Large intestine (tissue), 3 donors: ENCODE measurements around the gene KLHL29. TPM values are rescaled to one million over a fixed set of nuclear protein-coding genes. Genes with fewer than 3 reads are reported as not detected.
A peak's percentile ranks its signal among the peaks of the same experiment; 100 is the strongest.

Source experiments
- DNase-seq, 2 donors: peaks; one replicate each; pipeline versions ENCODE4 v3.0.0 to v3.0.0-alpha.2; 2013
- H3K27ac ChIP-seq: one replicate; pipeline ENCODE4 v1.5.1; 2013; ENCODE audit warnings: low read length
- H3K27me3 ChIP-seq: 2 replicates; pipeline ENCODE4 v1.6.1; 2013; ENCODE audit warnings: low read length; ENCODE audit not compliant: control insufficient read depth, insufficient read depth
- H3K36me3 ChIP-seq: 2 replicates; pipeline ENCODE4 v1.6.1; 2013; ENCODE audit warnings: low read length; ENCODE audit not compliant: control insufficient read depth, insufficient read depth
- H3K4me1 ChIP-seq: one replicate; pipeline ENCODE4 v1.6.1; 2013; ENCODE audit warnings: low read length; ENCODE audit not compliant: control insufficient read depth, insufficient read depth
- H3K4me3 ChIP-seq: one replicate; pipeline ENCODE4 v1.5.1; 2013; ENCODE audit warnings: low read length
- H3K9me3 ChIP-seq: one replicate; pipeline ENCODE4 v1.6.1; 2013; ENCODE audit warnings: mild to moderate bottlenecking, low read depth, low read length, moderate library complexity; ENCODE audit not compliant: control insufficient read depth
- WGBS: methylation state at CpG from one replicate; pipeline ENCODE4 v1.1.5; 2013; ENCODE audit warnings: low lambda C conversion rate; ENCODE audit not compliant: insufficient coverage; 5-methylcytosine and 5-hydroxymethylcytosine counted together
- polyA plus RNA-seq: library from polyadenylated mRNA; unstranded; fragments of 120-200 nt; gene quantifications from one replicate; pipeline ENCODE4 v1.2.1, GENCODE V29; 2013

The KLHL29 gene
- polyA plus RNA-seq, 1 donor = 5.9 TPM

GRCh38 chr2:23617167-23617810 is 232.3 kb downstream of the KLHL29 start:
- DNase-seq = peak in 1 of 2 donors; percentile 40
- Histone ChIP-seq H3K4me1 (peaks cover 11% of the 10 kb centered on the region), H3K27ac (peak overlapping the region; percentile 79), H3K27me3 (peaks cover 4% of the 10 kb centered on the region), H3K36me3 (no peaks in the 10 kb centered on the region), H3K4me3 (no peak overlapping the region), H3K9me3 (no peaks in the 10 kb centered on the region)
- WGBS = 86% methylated on average over 7 of the region's 16 CpGs

- H3K27me3 ChIP-seq = peaks cover 4% of the 10 kb centered on the region
- peaks cover 11% of the 10 kb centered on the region for H3K4me1 ChIP-seq
- H3K4me3 ChIP-seq = no peak overlapping the region
- H3K27ac ChIP-seq = peak overlapping the region; percentile 73
- WGBS = 92% methylated on average over 5 of the region's 15 CpGs
- H3K9me3 ChIP-seq = no peaks in the 10 kb centered on the region
- H3K36me3 ChIP-seq = no peaks in the 10 kb centered on the region
- DNase-seq = peak in 1 of 2 donors; percentile 49
Measured at GRCh38 chr2:23617811-23618215, 232.8 kb downstream of the KLHL29 start.

- H3K9me3 ChIP-seq = no peaks in the 10 kb centered on the region
- H3K27ac ChIP-seq = peak overlapping the region; percentile 73
- 83% methylated on average over 1 of the region's 10 CpGs for WGBS
- no peaks in the 10 kb centered on the region for H3K36me3 ChIP-seq
- H3K27me3 ChIP-seq = peaks cover 4% of the 10 kb centered on the region
- H3K4me3 ChIP-seq = no peak overlapping the region
- H3K4me1 ChIP-seq = peaks cover 11% of the 10 kb centered on the region
- peak in 1 of 2 donors; percentile 10 for DNase-seq
Measured at GRCh38 chr2:23618265-23618664, 233.3 kb downstream of the KLHL29 start.

- H3K4me1 ChIP-seq = peaks cover 11% of the 10 kb centered on the region
- peaks cover 4% of the 10 kb centered on the region for H3K27me3 ChIP-seq
- no peaks in the 10 kb centered on the region for H3K36me3 ChIP-seq
- WGBS = no CpG with 5 or more reads among the region's 7 CpGs
- H3K4me3 ChIP-seq = no peak overlapping the region
- H3K9me3 ChIP-seq = no peaks in the 10 kb centered on the region
- peak overlapping the region; percentile 73 for H3K27ac ChIP-seq
- DNase-seq = no peak
Measured at GRCh38 chr2:23618794-23619530, 234.0 kb downstream of the KLHL29 start.

- no peak overlapping the region for H3K4me3 ChIP-seq
- WGBS = no CpG with 5 or more reads among the region's 7 CpGs
- peaks cover 11% of the 10 kb centered on the region for H3K4me1 ChIP-seq
- H3K27ac ChIP-seq = no peak overlapping the region
- DNase-seq = no peak
- H3K27me3 ChIP-seq = peaks cover 4% of the 10 kb centered on the region
- peaks cover 4% of the 10 kb centered on the region for H3K9me3 ChIP-seq
- H3K36me3 ChIP-seq = no peaks in the 10 kb centered on the region
Measured at GRCh38 chr2:23619941-23620340, 235.0 kb downstream of the KLHL29 start.

GRCh38 chr2:23620841-23621341 is 235.9 kb downstream of the KLHL29 start:
- Histone ChIP-seq H3K27ac (peak overlapping the region; percentile 12), H3K4me3 (no peak overlapping the region), H3K4me1 (peaks cover 11% of the 10 kb centered on the region), H3K9me3 (peaks cover 4% of the 10 kb centered on the region), H3K27me3 (peaks cover 1% of the 10 kb centered on the region), H3K36me3 (no peaks in the 10 kb centered on the region)
- no CpG with 5 or more reads among the region's 14 CpGs for WGBS
- DNase-seq = peak; percentile 38 to 48

- H3K4me1 ChIP-seq = peaks cover 11% of the 10 kb centered on the region
- H3K27me3 ChIP-seq = no peaks in the 10 kb centered on the region
- no CpG with 5 or more reads among the region's 5 CpGs for WGBS
- no peaks in the 10 kb centered on the region for H3K36me3 ChIP-seq
- DNase-seq = no peak
- H3K27ac ChIP-seq = no peak overlapping the region
- no peak overlapping the region for H3K4me3 ChIP-seq
- peaks cover 4% of the 10 kb centered on the region for H3K9me3 ChIP-seq
Measured at GRCh38 chr2:23621616-23622015, 236.6 kb downstream of the KLHL29 start.

- H3K4me3 ChIP-seq = no peak overlapping the region
- H3K9me3 ChIP-seq = peaks cover 4% of the 10 kb centered on the region
- H3K4me1 ChIP-seq = peaks cover 6% of the 10 kb centered on the region
- DNase-seq = no peak
- H3K27me3 ChIP-seq = no peaks in the 10 kb centered on the region
- no peak overlapping the region for H3K27ac ChIP-seq
- H3K36me3 ChIP-seq = no peaks in the 10 kb centered on the region
- whole genome bisulfite sequencing = no CpG with 5 or more reads among the region's 8 CpGs
Measured at GRCh38 chr2:23622466-23622865, 237.5 kb downstream of the KLHL29 start.

- DNase-seq = no peak
- Histone ChIP-seq H3K27ac (no peak overlapping the region), H3K4me3 (no peak overlapping the region), H3K9me3 (peaks cover 4% of the 10 kb centered on the region), H3K4me1 (peaks cover 6% of the 10 kb centered on the region), H3K36me3 (no peaks in the 10 kb centered on the region), H3K27me3 (no peaks in the 10 kb centered on the region)
- WGBS = no CpG with 5 or more reads among the region's 14 CpGs
Measured at GRCh38 chr2:23622966-23623675, 238.1 kb downstream of the KLHL29 start.

GRCh38 chr2:23624378-23624777 is 239.4 kb downstream of the KLHL29 start:
- Histone ChIP-seq H3K4me3 (no peak overlapping the region), H3K4me1 (peaks cover 3% of the 10 kb centered on the region), H3K9me3 (peaks cover 4% of the 10 kb centered on the region), H3K36me3 (no peaks in the 10 kb centered on the region), H3K27ac (no peak overlapping the region), H3K27me3 (no peaks in the 10 kb centered on the region)
- no peak for DNase-seq
- WGBS = 50% methylated on average over 5 of the region's 5 CpGs
